ENCODE data around the gene TAMM41. TPM values are rescaled to one million over a fixed set of nuclear protein-coding genes. Genes with fewer than 3 reads are reported as not detected.
A peak's percentile ranks its signal among the peaks of the same experiment; 100 is the strongest.

Gene TAMM41
- total and polyA plus RNA-seq, 4 donors: 9.2 to 20.6 (median 13.0) TPM

DNA sequence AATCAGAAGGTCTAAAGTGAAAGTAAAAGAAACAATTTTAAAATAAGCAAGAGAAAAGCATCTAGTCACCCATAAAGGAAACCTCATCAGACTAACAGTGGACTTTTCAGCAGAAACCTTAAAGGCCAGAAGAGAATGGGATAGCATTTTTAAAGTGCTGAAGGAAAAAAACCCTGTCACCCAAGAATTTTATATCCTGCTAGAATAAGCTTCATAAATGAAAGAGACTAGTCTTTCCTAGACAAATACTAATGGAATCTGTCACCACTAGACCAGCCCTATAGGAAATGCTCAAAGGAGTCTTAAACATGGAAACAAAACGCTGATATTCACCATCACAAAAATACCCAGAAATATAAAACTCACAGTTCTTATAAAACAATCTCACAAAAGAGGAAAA lies 46.9 kb downstream of the TAMM41 start:
- Histone ChIP-seq H3K27ac (ENCODE audit: low read depth in 1 of 2, low read length in 1 of 2) (no peak overlapping the region), H3K27me3 (ENCODE audit: control insufficient read depth in 3 of 3, insufficient read depth in 3 of 3, low read length in 2 of 3) (no peaks in the 10 kb centered on the region), H3K9ac (ENCODE audit: insufficient read depth in 1 of 2, low read length in 2 of 2) (no peak overlapping the region), H3K4me3 (no peak overlapping the region), H3K4me1 (ENCODE audit: control insufficient read depth in 5 of 5, insufficient read depth in 5 of 5, low read length in 5 of 5) (peaks cover 0 to 1% (median 0%) of the 10 kb centered on the region in 5 donors), H3K9me3 (ENCODE audit: control insufficient read depth in 4 of 4, insufficient read depth in 3 of 4, low read length in 3 of 4) (peaks cover 0 to 8% (median 1%) of the 10 kb centered on the region in 4 donors), H3K36me3 (ENCODE audit: control insufficient read depth in 4 of 4, insufficient read depth in 4 of 4, low read length in 4 of 4) (peaks cover 16 to 61% (median 35%) of the 10 kb centered on the region in 4 donors)
- TF ChIP-seq, protein P1, sequence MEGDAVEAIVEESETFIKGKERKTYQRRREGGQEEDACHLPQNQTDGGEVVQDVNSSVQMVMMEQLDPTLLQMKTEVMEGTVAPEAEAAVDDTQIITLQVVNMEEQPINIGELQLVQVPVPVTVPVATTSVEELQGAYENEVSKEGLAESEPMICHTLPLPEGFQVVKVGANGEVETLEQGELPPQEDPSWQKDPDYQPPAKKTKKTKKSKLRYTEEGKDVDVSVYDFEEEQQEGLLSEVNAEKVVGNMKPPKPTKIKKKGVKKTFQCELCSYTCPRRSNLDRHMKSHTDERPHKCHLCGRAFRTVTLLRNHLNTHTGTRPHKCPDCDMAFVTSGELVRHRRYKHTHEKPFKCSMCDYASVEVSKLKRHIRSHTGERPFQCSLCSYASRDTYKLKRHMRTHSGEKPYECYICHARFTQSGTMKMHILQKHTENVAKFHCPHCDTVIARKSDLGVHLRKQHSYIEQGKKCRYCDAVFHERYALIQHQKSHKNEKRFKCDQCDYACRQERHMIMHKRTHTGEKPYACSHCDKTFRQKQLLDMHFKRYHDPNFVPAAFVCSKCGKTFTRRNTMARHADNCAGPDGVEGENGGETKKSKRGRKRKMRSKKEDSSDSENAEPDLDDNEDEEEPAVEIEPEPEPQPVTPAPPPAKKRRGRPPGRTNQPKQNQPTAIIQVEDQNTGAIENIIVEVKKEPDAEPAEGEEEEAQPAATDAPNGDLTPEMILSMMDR (IDR thresholded peaks at IDR 0.05; ENCODE audit: control extremely low read depth, extremely low read depth): no peak
- 93 to 96% methylated on average over 1 of the region's 1 CpG for WGBS, 2 donors
- peak in 1 of 3 donors; percentile 6 for DNase-seq
- no peak for ATAC-seq (ENCODE audit: insufficient read depth, low FRiP score)

DNA sequence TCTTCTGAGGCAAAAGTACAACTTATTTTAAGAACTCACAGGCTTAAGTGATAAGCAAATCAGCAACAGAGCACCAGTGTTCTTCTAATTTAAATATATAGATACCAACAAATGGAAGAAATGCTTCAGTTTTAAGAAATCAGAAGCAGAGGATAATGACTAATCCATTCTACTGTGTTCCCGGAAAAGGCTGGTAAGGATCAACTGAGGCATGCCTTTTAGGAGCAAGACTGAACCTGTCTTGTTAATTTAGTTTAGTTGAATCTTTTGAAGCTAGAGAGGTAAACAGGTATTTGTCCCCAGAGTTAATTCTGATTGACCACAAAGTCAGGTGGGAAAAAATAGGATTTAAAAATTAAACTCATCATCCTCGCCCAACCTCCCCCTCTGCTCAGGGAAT lies 51.8 kb downstream of the TAMM41 start:
- DNase-seq (no peak), ATAC-seq (ENCODE audit: insufficient read depth, low FRiP score) (no peak)
- H3K36me3 ChIP-seq (ENCODE audit: control insufficient read depth in 4 of 4, insufficient read depth in 4 of 4, low read length in 4 of 4): peaks cover 12 to 37% (median 23%) of the 10 kb centered on the region in 4 donors
- no peak overlapping the region for H3K4me3 ChIP-seq
- no peaks in the 10 kb centered on the region for H3K27me3 ChIP-seq (ENCODE audit: control insufficient read depth in 3 of 3, insufficient read depth in 3 of 3, low read length in 2 of 3)
- H3K4me1 ChIP-seq (ENCODE audit: control insufficient read depth in 5 of 5, insufficient read depth in 5 of 5, low read length in 5 of 5): peaks cover 0 to 1% (median 0%) of the 10 kb centered on the region in 5 donors
- 98 to 99% methylated on average over 2 of the region's 2 CpGs for WGBS, 2 donors
- TF ChIP-seq, protein P1 (IDR thresholded peaks at IDR 0.05; ENCODE audit: control extremely low read depth, extremely low read depth): no peak
- no peak overlapping the region for H3K27ac ChIP-seq (ENCODE audit: low read depth in 1 of 2, low read length in 1 of 2)
- no peak overlapping the region for H3K9ac ChIP-seq (ENCODE audit: insufficient read depth in 1 of 2, low read length in 2 of 2)
- H3K9me3 ChIP-seq (ENCODE audit: control insufficient read depth in 4 of 4, insufficient read depth in 3 of 4, low read length in 3 of 4): peaks cover 0 to 8% (median 1%) of the 10 kb centered on the region in 4 donors

DNA sequence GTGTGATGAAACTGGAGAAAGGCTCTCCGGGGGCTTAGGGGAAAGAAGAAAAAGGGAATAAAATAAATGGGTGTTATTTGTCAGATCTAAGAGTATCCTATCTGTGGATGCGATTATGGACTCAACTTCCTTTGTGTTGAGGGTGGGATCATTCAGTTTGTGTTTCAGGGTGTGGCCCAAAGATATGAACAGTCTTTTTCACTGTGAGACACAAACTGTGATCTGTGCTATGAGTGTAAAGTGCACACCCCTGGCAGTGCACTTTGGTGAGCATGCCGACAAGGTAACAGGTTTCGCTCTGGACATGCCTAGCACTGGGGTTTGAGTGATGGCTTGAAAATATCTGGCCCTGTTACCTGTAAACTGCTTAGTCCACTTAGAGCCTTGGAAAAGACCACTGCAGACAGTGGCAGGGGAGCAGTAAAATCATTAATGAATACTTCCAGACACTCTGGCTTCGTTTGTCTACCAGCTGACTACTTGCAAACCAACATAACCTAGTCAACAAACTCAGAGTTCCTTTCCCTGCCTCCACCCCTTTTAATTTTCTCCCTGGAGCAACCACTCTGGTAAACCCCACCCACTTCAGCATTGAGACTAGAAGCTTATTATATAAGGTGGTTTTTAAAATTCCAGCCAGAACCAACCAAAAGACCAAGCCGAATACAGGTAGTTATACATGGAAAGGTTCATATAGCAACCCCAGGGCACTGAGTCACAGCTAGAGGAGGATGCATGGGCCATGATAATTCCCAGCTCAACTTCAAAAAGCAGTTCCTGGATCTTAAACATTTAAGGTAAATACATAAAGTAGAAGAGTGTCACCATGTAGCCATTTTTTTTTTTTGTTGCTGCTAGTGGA lies 55.1 kb downstream of the TAMM41 start:
- Histone ChIP-seq H3K9ac (ENCODE audit: insufficient read depth in 1 of 2, low read length in 2 of 2) (no peak overlapping the region), H3K9me3 (ENCODE audit: control insufficient read depth in 4 of 4, insufficient read depth in 3 of 4, low read length in 3 of 4) (peaks cover 0 to 1% (median 0%) of the 10 kb centered on the region in 4 donors), H3K36me3 (ENCODE audit: control insufficient read depth in 4 of 4, insufficient read depth in 4 of 4, low read length in 4 of 4) (peaks cover 11 to 28% (median 23%) of the 10 kb centered on the region in 4 donors), H3K4me3 (no peak overlapping the region), H3K4me1 (ENCODE audit: control insufficient read depth in 5 of 5, insufficient read depth in 5 of 5, low read length in 5 of 5) (peaks cover 0 to 1% (median 0%) of the 10 kb centered on the region in 5 donors), H3K27ac (ENCODE audit: low read depth in 1 of 2, low read length in 1 of 2) (no peak overlapping the region), H3K27me3 (ENCODE audit: control insufficient read depth in 3 of 3, insufficient read depth in 3 of 3, low read length in 2 of 3) (no peaks in the 10 kb centered on the region)
- TF ChIP-seq, protein P1 (IDR thresholded peaks at IDR 0.05; ENCODE audit: control extremely low read depth, extremely low read depth): no peak
- DNase-seq (no peak), ATAC-seq (ENCODE audit: insufficient read depth, low FRiP score) (no peak)
- 89% methylated on average over 6 of the region's 6 CpGs for WGBS, 2 donors
